IPS-NIHi7 (cell line): ENCODE results near the gene LRP10.

Experiments used
- DNase-seq: peaks from one replicate; pipeline ENCODE4 v3.0.0; 2012; ENCODE audit warnings: mixed read lengths; ENCODE audit errors: extremely low spot score

The LRP10 gene

DNA sequence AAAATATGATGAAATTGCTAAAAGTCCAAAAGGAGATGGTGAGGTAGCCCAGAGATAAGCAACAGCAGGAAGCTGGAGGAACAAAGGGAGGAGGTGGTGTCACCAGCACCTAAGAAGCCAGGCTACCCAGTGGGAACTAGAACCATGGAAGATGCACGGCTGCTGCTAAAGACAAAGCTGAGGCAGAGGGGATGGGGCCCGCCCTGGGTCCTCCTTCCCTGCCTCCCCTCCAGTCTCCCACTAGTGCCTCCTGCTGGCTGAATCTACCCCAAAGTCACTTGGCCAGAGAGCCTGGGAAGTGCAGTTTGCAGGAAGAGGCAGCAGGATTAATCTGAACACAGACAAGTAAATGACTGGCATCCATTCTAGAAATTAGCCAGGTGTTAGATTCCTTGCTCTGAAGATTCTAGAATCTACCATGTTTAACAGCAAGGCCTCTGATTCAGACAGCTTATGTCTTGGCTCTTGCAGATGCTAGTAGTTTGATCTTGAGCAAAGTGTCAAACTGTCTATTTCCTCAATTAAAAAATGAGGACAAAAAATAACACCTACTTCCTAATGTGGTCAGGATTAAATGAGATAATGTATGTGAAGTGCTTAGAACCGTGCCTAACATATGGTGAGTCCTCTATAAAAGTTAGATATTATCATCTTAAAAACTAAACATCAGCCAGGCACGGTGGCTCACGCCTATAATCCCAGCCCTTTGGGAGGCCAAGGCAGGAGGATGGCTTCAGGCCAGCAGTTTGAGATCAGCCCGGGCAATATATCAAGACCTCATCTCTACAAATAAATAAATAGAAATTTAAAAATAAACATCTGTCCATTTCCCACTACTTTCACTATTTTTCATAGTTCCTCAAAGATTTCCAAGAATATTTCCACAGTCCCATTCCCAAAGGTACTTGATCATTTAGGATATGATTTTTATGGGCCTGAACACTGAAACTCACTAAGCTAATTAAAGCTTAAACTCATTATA is 5.8 kb upstream of the LRP10 start:
- DNase-seq: peak; percentile 82

DNA sequence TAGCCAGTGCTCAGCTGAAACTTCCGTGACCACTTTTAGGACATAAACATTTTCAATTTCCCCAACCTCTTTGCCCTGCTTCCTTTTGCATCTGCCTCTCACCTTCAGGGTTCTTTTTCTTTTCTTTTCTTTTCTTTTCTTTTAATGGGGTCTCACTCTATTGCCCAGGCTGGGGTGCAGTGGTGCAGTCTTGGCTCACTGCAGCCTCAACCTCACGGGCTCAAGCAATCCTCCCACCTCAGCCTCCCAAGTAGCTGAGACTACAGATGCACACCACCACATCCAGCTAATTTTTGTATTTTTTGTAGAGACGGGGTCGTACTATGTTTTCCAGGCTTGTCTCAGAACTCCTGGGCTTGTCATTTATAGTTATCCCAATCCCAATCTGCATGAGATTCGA is 4.7 kb upstream of the LRP10 start:
- no peak for DNase-seq

DNA sequence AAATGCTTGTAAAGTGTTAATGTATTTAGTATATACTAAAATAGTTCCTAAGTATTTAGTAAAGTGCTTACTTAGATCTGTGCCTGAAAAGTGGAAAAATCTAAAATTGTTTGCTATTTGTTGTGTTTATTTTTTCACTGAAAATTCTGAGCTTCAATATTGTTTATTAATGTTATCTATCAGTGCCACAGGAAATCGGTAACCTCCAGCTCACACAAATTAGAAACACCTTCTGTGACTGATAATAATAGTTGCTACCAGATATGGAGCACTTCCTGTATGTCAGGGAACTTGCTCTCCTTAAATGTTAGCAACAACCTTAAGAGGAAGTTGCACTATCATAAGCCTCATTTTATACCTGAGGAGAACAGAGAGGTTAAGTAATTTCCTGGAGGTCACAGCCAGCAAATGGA is 723 bp upstream of the LRP10 start:
- no peak for DNase-seq

DNA sequence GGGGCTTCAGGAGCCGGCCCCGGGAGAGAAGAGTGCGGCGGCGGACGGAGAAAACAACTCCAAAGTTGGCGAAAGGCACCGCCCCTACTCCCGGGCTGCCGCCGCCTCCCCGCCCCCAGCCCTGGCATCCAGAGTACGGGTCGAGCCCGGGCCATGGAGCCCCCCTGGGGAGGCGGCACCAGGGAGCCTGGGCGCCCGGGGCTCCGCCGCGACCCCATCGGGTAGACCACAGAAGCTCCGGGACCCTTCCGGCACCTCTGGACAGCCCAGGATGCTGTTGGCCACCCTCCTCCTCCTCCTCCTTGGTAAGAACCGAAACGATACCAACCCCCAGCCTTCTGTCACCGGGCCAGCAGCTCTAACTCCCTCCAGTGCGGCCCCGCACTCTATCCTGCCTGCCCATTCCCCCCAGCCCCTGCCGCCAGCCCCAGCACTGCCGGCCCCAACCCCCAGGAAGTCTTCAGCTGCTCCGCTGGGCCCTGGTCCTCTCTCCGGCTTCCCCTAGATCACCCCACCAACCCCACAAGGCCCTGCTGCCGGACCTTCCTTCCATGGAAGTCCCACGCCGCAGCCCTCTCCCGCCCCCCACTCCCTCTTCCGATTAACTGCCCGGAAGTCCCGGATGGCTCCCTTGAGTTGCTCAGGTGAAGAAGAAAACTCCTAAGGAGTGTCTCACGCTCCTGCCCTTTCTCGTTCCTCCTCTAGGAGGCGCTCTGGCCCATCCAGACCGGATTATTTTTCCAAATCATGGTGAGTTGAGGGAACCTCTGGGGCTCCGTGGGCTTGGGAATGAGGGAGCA is 693 bp downstream of the LRP10 start:
- peak; percentile 82 for DNase-seq

DNA sequence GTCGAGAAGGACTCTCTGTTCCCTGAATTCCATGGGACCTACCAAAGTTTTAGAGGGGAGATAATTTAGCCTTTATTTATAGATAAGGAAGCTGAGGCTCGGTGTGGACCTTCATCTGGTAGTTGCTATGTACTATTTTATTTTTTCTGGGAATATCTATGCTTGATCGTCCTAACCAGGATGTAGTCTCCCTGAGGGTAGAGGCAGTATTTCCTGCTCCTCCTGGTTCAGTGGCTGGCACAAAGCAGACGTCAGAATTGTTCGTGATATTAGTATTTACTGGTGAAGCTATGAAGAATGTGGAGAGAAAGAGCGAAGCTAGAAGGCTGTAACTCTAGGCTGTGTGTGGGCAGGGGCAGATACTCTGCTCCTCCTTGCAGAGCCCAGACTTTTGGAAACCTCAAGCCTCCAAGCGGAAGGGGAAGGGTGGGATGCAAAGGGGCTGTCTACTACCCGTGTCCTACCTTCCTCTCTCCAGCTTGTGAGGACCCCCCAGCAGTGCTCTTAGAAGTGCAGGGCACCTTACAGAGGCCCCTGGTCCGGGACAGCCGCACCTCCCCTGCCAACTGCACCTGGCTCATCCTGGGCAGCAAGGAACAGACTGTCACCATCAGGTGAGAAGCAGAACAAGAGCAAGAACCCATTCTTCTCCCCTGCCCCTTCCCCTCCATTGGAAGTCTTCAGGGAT is 1.4 kb downstream of the LRP10 start:
- DNase-seq: no peak

DNA sequence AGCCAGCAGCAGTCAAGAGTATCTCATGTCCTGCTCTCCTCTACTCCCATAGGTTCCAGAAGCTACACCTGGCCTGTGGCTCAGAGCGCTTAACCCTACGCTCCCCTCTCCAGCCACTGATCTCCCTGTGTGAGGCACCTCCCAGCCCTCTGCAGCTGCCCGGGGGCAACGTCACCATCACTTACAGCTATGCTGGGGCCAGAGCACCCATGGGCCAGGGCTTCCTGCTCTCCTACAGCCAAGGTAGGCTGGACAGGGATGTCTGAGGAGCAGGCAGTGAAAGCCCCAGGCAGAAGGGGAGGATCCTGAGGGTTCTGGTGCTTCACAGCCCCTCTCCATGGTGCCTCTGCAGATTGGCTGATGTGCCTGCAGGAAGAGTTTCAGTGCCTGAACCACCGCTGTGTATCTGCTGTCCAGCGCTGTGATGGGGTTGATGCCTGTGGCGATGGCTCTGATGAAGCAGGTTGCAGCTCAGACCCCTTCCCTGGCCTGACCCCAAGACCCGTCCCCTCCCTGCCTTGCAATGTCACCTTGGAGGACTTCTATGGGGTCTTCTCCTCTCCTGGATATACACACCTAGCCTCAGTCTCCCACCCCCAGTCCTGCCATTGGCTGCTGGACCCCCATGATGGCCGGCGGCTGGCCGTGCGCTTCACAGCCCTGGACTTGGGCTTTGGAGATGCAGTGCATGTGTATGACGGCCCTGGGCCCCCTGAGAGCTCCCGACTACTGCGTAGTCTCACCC is 3.6 kb downstream of the LRP10 start:
- no peak for DNase-seq

DNA sequence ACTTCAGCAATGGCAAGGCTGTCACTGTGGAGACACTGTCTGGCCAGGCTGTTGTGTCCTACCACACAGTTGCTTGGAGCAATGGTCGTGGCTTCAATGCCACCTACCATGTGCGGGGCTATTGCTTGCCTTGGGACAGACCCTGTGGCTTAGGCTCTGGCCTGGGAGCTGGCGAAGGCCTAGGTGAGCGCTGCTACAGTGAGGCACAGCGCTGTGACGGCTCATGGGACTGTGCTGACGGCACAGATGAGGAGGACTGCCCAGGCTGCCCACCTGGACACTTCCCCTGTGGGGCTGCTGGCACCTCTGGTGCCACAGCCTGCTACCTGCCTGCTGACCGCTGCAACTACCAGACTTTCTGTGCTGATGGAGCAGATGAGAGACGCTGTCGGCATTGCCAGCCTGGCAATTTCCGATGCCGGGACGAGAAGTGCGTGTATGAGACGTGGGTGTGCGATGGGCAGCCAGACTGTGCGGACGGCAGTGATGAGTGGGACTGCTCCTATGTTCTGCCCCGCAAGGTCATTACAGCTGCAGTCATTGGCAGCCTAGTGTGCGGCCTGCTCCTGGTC is 4.3 kb downstream of the LRP10 start:
- DNase-seq: no peak

DNA sequence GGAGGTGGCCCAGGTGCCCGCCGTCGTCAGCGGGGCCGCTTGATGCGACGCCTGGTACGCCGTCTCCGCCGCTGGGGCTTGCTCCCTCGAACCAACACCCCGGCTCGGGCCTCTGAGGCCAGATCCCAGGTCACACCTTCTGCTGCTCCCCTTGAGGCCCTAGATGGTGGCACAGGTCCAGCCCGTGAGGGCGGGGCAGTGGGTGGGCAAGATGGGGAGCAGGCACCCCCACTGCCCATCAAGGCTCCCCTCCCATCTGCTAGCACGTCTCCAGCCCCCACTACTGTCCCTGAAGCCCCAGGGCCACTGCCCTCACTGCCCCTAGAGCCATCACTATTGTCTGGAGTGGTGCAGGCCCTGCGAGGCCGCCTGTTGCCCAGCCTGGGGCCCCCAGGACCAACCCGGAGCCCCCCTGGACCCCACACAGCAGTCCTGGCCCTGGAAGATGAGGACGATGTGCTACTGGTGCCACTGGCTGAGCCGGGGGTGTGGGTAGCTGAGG is 5.5 kb downstream of the LRP10 start:
- no peak for DNase-seq

DNA sequence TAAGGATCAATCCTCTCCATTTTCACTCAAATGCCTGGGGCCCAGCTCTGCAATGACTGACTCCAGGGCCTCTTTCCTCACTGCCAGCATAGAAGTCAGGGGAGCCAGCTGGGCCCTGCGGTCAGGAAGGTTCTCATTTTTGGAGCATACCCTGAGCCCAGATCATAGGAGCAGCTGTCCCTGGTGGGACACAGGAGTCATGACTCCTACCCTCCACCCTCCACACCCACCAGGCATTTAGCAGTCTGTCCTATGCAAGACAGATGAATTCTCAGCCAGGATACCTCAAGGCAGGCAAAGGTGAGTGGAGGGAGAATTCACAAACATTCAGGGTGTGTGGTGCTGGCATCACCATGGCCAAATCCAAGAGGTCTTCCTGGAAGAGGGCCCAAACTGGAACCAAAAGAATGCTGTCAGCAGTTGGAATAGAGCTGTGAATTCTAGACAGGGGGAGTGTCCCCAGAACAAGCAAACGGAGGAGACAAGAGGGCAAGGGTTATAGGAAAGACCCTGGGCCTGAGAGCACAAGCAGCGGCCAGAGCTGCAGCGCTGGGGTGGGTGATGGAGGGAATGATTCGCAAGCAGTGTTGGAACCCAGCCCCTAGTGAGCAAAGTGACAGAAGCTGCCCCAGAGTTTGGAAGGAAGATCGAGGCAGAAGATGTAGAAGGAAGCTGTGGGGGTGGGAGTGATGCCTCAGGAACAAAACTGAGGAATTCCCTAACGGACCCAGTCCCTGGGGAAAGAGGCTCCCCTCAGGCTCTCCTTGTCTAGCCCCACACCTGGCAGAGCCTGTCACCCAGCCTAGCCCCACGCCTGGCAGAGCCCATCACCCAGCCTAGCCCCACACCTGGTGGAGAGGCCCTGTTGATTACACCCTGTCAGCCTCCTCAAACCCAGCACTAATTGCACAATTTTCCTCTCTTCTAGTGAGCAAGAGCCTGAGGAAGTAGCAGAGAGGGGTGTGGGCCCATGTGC is 7.0 kb downstream of the LRP10 start:
- DNase-seq: no peak

DNA sequence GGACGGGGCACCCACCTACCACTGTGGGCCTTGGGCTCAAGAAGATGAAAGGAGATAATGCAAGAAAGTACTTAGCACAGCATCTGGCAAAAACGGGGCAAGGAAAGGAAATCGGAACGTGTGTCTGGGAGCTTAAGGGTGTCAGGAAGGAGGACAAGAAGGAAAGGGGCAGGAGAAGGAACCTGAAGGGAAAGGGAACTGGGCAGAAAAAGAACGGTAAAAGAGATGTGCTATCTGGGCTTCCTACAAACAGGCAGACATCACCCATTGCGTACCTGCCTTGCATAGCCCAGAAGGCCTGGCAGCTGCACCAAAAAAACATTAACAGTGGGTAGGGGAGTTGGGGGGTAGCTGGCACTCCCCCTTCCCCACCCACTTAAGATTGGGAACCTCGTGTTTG is 10.5 kb downstream of the LRP10 start:
- no peak for DNase-seq

DNA sequence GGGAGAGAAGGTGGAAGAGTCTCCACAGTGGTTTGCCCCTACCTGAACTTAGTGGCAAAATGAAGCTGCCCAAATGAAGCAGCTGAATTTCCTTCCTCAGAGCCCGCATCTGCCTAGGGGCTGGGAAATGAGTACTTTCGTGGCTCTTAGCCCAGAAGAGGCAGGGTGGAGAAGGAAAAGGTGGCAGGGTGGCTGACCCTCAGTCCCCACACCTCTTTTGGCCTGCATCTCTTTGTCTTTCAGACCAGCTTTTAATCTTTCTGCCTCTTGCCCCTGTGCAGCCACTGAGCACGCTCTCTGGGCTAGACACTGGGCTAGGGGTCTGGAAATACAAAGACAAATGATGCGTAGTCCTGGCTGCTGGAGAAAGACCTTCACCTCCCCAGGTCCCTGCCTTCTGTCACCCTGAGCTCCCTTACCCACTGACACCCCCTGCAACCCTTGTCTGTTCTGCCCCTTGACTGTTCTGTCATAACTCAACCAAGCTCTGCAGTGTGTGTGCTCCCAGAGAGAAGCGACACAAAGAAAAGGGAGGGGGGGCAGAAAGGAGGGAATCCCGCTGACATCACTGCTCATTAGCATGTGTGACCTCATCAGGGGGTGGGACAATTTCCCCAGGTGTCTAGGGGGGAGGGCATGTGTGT is 11.1 kb downstream of the LRP10 start:
- DNase-seq: peak; percentile 80

DNA sequence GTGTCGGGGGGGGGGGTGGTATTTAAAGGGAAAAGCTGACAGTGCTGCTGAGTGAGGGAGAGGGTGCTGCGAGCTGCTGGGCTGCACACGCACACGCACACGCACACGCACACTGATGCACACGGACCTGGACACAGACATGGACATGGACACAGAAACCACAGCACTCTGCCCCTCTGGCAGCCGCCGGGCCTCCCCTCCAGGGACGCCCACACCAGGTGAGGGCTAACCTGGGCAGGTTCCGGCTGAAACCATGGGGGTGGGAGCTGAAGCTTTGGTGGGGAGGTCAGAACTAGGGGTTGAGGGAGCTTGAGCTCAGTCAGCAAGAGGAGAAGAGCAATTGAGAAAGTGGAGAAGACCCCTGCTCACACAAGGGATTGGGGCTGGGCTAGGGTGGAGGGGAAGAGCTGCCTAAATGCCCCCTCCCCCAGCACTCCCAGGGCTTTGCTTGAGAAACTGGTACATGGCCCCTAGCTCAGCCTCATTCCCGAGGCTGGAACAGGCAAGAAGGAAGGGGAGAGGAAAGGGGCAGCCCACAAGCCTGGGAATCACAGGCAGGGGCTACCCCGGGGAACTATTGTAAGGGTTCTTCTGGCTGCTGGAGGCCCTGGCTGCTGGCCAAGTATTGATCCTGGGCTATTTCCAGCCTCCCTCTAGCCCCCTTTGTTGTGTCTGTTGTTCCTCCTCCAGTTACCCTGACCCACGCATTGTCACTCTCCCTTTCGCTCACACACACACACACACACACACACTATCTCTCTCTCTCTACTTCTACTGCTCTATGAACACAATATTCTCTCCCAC is 11.8 kb downstream of the LRP10 start, which contains the start of gene REM2:
Gene REM2, plus strand, starts transcription at position 50 of the 804 bp plus-strand sequence. Its CDS starts 66 bp downstream, at position 116.
- peak; percentile 40 for DNase-seq

DNA sequence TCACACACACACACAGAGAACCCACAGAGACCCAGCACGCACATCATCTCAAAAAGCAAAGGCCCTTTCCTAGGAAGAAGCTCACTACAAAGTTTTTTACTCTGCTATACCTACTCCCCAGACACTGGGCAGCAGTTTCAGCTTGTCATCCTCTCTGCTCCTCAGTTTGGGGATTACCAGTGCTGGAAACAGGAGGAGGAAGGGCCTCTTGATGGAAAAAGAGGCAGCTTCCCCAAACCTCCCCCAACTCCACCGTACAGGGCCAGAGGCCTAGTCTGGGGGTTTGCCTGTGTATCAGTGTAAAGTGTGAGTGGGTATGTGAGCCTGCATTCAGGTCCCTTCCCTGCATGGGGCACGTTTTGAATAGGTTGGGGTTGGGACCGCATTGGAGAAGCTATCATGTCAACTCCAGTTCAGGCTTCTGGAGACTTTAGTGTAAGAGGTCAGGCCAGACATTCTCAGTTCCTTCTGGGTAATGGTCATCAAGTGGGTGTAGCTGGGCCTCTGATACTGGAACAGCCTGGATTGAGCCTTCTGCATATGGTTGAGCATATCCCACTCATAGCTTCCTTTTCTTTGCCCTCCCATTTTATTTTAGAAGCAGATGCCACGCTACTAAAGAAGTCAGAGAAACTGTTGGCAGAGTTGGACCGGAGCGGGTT is 12.7 kb downstream of the LRP10 start:
- no peak for DNase-seq

DNA sequence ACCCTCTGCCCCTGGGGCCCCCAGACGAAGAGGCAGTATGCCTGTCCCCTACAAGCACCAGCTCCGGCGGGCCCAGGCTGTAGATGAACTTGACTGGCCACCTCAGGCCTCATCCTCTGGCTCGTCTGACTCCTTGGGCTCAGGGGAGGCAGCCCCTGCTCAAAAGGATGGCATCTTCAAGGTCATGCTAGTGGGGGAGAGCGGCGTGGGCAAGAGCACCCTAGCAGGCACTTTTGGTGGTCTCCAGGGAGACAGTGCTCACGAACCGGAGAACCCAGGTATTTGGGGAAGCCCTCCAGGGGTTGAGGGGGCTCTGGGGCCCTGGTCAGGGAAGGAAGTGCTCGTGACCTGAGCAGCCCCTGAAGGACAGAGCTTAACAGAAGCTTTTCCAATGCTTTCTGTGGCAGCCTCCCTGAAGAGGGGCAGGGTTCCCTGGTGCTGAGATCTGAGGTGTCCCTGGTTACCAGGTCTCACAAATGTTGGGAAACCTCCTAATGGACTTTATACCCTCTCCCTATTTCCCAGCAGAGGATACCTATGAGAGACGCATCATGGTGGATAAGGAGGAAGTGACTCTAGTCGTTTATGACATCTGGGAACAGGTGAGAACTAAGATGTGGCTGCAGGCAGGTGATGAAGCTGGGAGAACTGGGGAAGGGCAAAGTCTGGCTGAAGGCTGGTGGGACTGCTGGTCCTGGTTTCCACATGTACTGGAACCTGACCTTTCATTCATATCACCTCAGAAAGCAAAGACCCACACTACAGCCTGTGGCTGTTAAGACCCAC is 13.4 kb downstream of the LRP10 start:
- no peak for DNase-seq

DNA sequence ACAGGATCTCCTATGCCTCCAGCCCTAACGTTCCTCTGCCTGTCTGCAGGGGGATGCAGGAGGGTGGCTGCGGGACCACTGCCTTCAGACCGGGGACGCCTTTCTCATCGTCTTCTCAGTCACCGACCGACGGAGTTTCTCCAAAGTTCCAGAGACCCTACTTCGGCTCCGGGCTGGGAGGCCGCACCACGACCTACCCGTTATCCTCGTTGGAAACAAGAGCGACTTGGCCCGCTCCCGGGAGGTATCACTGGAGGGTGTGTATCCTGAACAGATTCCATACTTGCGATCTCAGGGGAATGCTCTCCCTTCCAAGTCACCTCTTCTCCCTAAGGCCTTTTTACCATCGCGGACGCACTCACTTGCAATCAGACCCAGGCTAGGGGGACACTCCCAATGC is 14.4 kb downstream of the LRP10 start:
- no peak for DNase-seq

DNA sequence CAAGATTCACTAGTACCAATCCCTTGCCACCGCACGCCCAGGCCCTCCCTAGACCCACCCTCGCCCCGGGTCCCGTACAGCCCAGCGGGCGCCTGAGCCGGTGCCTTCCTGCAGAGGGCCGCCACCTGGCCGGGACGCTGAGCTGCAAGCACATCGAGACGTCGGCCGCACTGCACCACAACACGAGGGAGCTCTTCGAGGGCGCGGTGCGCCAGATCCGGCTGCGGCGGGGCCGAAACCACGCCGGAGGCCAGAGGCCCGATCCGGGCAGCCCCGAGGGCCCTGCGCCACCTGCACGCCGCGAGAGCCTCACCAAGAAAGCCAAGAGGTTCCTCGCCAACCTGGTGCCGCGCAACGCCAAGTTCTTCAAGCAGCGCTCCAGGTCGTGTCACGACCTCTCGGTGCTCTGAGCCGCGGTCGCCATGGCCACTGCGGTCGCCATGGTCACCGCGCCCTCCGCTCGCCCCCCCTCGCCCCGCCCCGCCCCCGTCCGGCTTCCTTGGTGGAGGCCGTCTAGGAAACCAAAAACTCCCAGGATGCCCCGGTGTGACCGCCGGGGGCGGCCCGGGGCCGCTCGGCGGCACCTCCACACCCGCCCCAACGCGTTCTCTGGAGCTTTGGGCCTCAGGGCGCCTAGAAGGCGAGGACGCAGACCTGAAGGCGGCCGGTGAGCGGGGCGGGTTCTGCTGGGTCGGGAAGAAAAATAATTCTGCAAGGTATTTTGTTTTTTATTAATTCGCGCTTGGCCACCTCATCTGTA is 15.1 kb downstream of the LRP10 start:
- DNase-seq: peak; percentile 77
